GM13976 (cell line): ENCODE measurements around the gene SNORC.

ENCODE experiments used
- DNase-seq: peaks from one replicate; pipeline ENCODE4 v3.0.0; 2012; ENCODE audit warnings: low spot score
- CTCF ChIP-seq: IDR thresholded peaks from 2 replicates; pipeline ENCODE4 v1.5.1; 2012; ENCODE audit warnings: borderline replicate concordance, mild to moderate bottlenecking; ENCODE audit not compliant: insufficient read depth; ENCODE audit errors: extremely low read depth, missing control alignments, control extremely low read depth
- in situ Hi-C: fragments of 300-500 bp; cut with MboI; formaldehyde crosslinking; loops from one replicate; pipeline ENCODE4 v1.12.0; 2022; ENCODE audit warnings: low sequenced_read_pairs, mixed read lengths, inconsistent platforms; ENCODE audit not compliant: unreplicated experiment

The SNORC gene

GRCh38 chr2:232852676-232853075 is 17.4 kb upstream of the SNORC start:
- DNase-seq: no peak
- in situ Hi-C loops: loop anchor here (10.0 kb wide), 1 partner anchor 402 kb away; the partner anchor contains the start of gene ATG16L1

DNA sequence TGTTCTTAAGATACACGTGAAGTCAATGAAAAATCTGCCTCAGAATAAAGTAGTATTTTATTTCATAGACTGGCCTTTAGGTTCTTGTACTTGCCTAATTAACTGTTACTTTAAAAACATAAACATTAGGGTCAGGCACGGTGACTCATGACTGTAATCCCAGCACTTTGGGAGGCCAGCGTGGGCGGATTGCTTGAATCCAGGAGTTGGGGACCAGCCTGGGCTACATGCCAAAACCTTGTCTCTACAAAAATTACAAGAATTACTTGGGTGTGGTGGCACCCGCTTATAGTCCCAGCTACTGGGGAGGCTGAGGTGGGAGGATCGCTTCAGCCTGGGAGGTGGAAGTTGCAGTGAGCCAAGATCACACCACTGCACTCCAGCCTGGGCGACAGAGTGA is 16.0 kb upstream of the SNORC start:
- no peak for TF ChIP-seq CTCF
- in situ Hi-C loops: loop anchor here (10.0 kb wide), 1 partner anchor 401 kb away; the partner anchor contains the start of gene ATG16L1
- no peak for DNase-seq

More at GRCh38 chr2:232852676-232853075, 17.4 kb upstream of the SNORC start:
- no peak for TF ChIP-seq CTCF

DNA sequence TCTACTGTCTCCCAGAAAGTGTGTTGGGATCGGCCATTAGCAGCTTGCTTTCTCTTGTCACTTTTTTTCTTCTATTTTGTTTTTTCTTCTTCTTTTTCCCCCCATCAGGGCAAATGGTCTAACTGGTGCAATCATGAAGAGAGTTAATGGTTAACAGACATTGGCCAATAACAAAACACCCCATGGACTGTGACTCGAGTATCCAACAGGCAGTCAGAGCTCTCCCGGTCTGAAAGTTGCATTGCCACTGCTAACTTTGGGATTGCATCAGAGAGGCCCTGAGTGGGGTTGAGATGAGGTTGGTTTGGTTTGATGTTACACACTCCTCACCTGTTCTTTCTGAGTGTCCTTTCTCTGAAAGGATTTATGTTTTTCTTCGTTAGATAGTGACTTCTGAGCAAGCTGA is 12.9 kb upstream of the SNORC start:
- DNase-seq: no peak
- in situ Hi-C loops: loop anchor here (10.0 kb wide), 1 partner anchor 398 kb away; the partner anchor contains the start of gene ATG16L1
- TF ChIP-seq CTCF: no peak

- TF ChIP-seq CTCF: no peak
- in situ Hi-C loops: loop anchor here (10.0 kb wide), 1 partner anchor 395 kb away; the partner anchor contains the start of gene ATG16L1
- no peak for DNase-seq
These were observed 10.6 kb upstream of the SNORC start for GRCh38 chr2:232859385-232859916.

DNA sequence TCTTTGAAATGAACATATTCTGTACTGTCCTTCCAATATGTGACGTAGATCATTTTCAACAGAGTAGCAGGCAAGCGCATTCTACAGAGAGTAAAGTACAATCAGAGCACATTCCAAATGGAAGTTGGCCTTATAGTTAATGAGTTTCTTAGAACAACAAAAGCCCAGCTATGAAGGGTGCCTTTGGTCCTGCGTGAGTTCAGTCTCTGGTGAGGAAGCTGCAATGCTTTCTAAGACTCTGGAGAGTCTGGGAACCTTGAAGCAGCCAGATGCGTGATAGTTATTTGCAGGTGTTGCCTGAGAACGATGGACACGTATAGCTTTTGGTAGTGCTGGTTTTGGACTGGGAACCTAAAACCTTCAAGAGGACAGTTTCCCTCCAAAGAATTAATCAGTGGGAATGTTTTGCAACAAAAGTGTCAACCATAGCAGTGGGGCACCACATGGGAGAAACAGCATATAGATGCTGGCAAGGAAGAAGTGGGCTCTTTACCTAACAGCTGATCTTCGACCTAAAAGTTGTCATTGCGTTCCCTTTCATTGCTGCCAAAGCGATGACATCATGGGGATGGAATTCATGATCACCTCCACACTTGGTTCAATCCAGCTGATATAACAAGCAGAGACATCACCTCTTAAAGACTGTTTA is 9.3 kb upstream of the SNORC start:
- no peak for TF ChIP-seq CTCF
- in situ Hi-C loops: no loop called here
- DNase-seq: no peak

GRCh38 chr2:232861353-232861752 is 8.7 kb upstream of the SNORC start:
- TF ChIP-seq CTCF: no peak
- in situ Hi-C loops: no loop called here
- no peak for DNase-seq
